Measurements from ENCODE around the gene GLB1L3.
A peak's percentile ranks its signal among the peaks of the same experiment; 100 is the strongest.
"Not testable (repeated sequence)": the region's sequence is repeated elsewhere in the genome, so short reads cannot be mapped to it uniquely, and the experiment has no call there.

GLB1L3 gene

DNA sequence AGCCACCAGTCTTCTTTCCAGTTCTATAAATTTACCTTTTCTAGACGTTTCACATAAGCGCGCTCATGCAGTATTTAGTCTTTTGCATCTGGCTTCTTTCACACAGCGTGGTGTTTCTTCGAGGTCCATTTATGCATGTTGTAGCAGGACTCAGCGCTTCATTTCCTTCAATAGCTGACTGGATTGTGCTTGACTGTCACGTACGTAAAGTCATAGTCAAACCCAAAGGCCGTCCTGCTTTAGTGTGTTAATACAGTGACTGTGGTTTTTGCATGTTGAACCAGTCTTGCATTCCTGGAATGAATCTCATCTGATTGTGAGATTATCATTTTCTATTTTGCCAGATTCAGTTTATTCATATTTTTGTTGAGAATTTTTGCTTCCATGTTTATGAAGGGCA lies 18.5 kb downstream of the GLB1L3 start:
- Mint-ChIP-seq H3K9me3 (ENCODE audit: low read depth) (no peaks in the 10 kb centered on the region), H3K4me1 (ENCODE audit: low read depth) (no peaks in the 10 kb centered on the region), H3K27ac (no peak overlapping the region), H3K27me3 (no peaks in the 10 kb centered on the region), H3K4me3 (no peak overlapping the region), H3K36me3 (peaks cover 3% of the 10 kb centered on the region)

DNA sequence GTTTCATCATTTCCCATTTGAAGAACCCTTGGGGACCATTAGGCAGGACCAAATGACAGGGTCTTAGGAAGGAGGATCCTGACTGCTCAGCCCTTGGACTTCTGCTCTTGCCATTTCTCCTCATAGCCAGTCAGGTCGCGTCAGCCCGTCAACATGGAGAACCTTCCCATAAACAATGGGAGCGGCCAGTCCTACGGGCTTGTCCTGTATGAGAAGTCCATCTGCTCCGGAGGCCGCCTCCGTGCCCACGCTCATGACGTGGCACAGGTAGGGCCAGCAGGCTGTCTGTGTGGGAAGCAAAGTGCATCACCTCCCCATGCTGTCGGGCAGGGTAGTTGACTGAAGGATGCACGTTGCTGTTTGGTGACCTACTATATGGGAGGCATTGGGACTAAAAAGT lies 36.0 kb downstream of the GLB1L3 start:
- Mint-ChIP-seq H3K27ac (no peak overlapping the region), H3K4me3 (no peak overlapping the region), H3K27me3 (no peaks in the 10 kb centered on the region), H3K36me3 (peaks cover 8% of the 10 kb centered on the region), H3K9me3 (ENCODE audit: low read depth) (peaks cover 6% of the 10 kb centered on the region), H3K4me1 (ENCODE audit: low read depth) (no peaks in the 10 kb centered on the region)

DNA sequence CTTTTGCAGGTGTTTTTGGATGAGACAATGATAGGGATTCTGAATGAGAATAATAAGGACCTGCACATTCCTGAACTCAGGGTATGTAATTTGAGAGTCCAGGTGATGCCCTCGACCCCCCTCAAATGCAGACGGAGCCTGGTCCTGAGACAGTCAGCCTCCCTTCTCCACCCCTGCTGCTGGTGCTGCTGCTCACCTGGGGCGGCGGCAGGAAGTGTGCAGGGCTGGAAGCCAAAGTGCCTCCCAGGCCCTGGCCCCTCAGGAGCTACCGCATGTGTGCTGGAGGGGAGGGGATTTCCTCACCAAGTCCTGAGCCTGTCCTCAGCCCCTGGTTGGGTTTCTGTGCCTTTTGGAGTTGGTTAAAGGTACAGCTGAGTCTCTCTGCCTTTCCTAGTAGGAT lies 36.6 kb downstream of the GLB1L3 start:
- Mint-ChIP-seq H3K4me3 (no peak overlapping the region), H3K36me3 (peaks cover 8% of the 10 kb centered on the region), H3K9me3 (ENCODE audit: low read depth) (peaks cover 12% of the 10 kb centered on the region), H3K27me3 (no peaks in the 10 kb centered on the region), H3K27ac (no peak overlapping the region), H3K4me1 (ENCODE audit: low read depth) (no peaks in the 10 kb centered on the region)

DNA sequence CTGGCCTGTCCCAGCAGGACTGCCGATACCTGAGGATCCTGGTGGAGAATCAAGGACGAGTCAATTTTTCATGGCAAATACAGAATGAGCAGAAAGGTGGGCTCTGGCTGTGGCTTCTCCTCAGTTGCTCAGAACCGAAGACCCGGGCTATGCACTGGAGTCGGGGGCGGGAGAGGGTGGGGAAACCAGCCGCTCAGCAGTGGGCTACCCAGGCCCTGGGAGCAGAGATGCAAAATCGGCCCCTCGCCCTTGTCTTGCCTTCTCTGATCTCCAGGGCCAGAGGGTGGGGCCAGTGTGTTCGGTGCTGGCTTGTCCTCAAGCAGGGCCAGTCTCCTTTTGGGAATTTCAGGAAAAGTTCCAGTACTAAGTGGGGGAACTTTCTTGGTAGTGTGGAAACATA lies 37.2 kb downstream of the GLB1L3 start:
- no peaks in the 10 kb centered on the region for H3K27me3 Mint-ChIP-seq
- H3K9me3 Mint-ChIP-seq (ENCODE audit: low read depth), result peaks cover 15% of the 10 kb centered on the region
- no peak overlapping the region for H3K27ac Mint-ChIP-seq
- H3K4me1 Mint-ChIP-seq (ENCODE audit: low read depth), result no peaks in the 10 kb centered on the region
- H3K36me3 Mint-ChIP-seq, result peaks cover 12% of the 10 kb centered on the region
- H3K4me3 Mint-ChIP-seq, result no peak overlapping the region

DNA sequence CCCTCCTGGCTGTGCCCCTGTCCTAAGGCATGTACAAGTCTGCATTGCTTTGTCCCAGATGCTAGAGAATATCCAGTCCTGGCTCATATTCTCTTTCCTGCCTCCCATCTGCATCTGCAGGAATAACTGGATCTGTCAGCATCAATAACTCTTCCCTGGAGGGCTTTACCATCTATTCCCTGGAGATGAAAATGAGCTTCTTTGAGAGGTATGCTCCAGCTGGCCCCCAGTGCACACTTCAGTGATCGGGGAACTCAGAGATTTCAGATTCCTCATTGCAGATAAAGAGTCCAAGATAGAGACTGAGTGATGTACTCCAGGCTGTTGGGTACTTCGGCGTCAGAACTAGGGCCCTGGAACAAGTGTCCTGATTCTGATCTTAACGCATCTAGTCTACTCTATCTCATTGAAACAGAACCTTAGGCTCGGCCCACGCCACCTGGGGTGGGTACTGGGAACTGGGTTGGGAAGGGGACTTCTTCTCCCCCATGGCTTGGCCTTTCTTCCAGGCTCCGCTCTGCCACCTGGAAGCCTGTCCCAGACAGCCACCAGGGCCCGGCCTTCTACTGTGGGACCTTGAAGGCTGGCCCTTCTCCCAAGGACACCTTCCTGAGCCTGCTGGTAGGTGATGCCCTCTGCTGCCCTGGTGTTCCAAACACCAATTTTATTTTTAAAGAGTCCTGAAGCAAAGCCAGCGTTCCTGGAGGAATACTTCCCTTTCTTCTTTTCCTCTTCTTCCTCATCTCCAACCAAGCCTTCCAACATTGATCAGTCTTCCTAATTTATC lies 37.8 kb downstream of the GLB1L3 start:
- Mint-ChIP-seq H3K27ac (no peak overlapping the region), H3K4me1 (ENCODE audit: low read depth) (no peaks in the 10 kb centered on the region), H3K27me3 (no peaks in the 10 kb centered on the region), H3K4me3 (no peak overlapping the region), H3K36me3 (peaks cover 12% of the 10 kb centered on the region), H3K9me3 (ENCODE audit: low read depth) (peaks cover 15% of the 10 kb centered on the region)

DNA sequence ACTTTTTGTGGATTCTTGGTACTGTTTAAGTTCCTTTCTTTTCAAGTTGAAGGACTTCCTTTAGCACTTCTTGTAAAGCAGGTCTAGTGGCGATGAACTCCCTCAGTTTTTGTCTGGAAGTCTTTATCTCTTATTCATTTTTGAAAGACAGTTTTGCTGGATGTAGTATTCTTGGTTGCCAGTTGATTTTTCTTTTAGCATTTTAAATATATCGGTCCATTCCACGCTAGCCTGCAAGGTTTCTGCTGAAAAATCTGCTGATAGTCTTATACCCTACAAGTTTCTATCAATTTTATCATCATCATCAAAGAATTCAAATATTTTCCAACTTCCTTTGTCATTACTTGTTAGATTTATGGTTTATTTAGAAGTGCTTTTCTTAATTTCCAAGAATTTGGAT lies 40.9 kb downstream of the GLB1L3 start:
- Mint-ChIP-seq H3K27me3 (no peaks in the 10 kb centered on the region), H3K36me3 (peaks cover 23% of the 10 kb centered on the region), H3K9me3 (ENCODE audit: low read depth) (peaks cover 28% of the 10 kb centered on the region), H3K4me3 (no peak overlapping the region), H3K4me1 (ENCODE audit: low read depth) (no peaks in the 10 kb centered on the region), H3K27ac (no peak overlapping the region)

DNA sequence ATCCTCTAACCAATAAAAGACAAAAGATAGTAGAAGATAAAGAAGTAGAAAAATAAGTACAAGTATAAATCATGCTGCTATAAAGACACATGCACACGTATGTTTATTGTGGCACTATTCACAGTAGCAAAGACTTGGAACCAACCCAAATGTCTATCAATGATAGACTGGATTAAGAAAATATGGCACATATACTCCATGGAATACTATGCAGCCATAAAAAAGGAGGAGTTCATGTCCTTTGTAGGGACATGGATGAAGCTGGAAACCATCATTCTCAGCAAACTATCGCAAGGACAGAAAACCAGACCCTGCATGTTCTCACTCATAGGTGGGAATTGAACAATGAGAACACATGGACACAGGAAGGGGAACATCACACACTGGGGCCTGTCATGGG lies 45.2 kb downstream of the GLB1L3 start:
- H3K27me3 Mint-ChIP-seq; H3K27ac Mint-ChIP-seq; H3K4me1 Mint-ChIP-seq (ENCODE audit: low read depth); H3K4me3 Mint-ChIP-seq: not testable (repeated sequence)
- peaks cover 23% of the 10 kb centered on the region for H3K36me3 Mint-ChIP-seq
- H3K9me3 Mint-ChIP-seq (ENCODE audit: low read depth), result peaks cover 28% of the 10 kb centered on the region

DNA sequence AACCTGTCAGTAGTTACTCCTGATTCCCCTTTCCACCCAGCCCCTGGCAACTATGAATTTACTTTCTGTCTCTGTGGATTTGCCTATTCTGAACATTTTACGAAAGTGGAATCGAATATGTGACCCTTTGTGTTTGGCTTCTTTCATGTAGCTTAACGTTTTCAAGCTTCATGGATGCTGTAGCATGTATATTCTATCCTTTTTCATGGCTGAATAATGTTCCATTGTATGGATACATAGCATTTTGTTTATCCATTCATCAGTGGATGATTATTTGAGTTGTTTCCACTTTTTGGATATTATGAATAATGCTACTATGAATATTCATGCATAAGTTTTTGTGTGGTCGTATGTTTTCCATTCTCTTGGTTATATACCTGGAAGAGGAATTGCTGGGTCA lies 46.4 kb downstream of the GLB1L3 start:
- Mint-ChIP-seq H3K9me3 (ENCODE audit: low read depth) (peaks cover 19% of the 10 kb centered on the region), H3K36me3 (peaks cover 16% of the 10 kb centered on the region), H3K27ac (no peak overlapping the region), H3K4me3 (no peak overlapping the region), H3K4me1 (ENCODE audit: low read depth) (no peaks in the 10 kb centered on the region), H3K27me3 (no peaks in the 10 kb centered on the region)

DNA sequence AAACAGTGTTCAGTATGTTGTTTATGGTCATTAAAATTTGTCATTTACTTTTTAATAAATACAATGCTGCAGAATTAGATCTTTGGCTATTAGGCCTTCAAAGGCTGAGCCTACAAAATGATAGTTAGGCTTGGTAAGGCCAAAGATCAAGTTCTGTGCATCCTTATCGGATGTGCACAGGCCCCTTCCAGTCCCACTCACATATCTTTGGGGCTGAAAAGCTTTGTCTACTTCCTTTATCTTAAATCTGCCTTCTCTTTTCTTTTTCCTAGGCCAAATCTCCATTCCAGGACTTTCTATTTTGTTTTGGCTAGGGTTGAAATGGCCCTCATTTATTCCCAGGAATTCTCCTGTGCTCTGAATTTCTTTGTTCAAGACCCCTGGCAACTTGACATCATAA lies 52.3 kb downstream of the GLB1L3 start:
- Mint-ChIP-seq H3K27me3 (peaks cover 10% of the 10 kb centered on the region), H3K27ac (no peak overlapping the region), H3K4me3 (no peak overlapping the region), H3K36me3 (no peaks in the 10 kb centered on the region), H3K9me3 (ENCODE audit: low read depth) (no peaks in the 10 kb centered on the region), H3K4me1 (ENCODE audit: low read depth) (peaks cover 16% of the 10 kb centered on the region)

DNA sequence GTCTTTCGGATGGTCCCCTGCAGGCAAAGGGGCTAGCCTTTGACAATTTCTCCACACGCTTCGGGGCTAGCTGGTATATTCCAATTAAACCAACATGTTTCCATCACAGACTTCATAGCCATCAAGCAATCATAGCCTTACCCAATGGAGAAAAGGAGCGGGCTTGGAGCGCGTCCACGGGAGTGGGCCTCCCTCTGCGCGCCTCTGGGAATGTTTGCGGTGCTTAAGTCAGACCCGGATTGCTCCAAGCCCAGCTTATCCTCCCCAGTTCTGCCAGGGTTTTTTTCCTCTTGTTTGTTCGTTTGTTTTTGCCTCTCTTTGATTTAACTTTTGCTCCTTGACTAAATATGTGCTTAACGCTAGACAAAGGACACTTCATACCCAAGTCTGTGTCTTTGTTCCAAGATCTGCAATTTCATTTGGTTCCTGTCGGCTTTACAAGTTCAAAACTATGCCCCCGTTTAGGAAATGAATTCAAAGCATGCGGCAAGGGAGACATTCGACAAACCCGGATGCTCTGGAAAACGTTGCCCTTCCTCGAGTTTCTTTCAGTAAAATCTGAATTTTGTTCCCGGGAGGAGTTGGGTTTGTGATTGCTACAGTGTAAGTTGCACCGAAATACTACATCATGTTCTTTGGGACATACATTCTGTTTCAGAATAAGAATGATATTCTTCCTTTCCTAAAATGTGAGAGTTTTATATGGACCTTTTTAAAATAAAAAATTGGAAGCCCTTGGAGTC lies 54.6 kb downstream of the GLB1L3 start:
- Mint-ChIP-seq H3K36me3 (no peaks in the 10 kb centered on the region), H3K9me3 (ENCODE audit: low read depth) (no peaks in the 10 kb centered on the region), H3K27me3 (peaks cover 10% of the 10 kb centered on the region), H3K27ac (no peak overlapping the region), H3K4me1 (ENCODE audit: low read depth) (peaks cover 16% of the 10 kb centered on the region), H3K4me3 (peak overlapping the region; percentile 88)

DNA sequence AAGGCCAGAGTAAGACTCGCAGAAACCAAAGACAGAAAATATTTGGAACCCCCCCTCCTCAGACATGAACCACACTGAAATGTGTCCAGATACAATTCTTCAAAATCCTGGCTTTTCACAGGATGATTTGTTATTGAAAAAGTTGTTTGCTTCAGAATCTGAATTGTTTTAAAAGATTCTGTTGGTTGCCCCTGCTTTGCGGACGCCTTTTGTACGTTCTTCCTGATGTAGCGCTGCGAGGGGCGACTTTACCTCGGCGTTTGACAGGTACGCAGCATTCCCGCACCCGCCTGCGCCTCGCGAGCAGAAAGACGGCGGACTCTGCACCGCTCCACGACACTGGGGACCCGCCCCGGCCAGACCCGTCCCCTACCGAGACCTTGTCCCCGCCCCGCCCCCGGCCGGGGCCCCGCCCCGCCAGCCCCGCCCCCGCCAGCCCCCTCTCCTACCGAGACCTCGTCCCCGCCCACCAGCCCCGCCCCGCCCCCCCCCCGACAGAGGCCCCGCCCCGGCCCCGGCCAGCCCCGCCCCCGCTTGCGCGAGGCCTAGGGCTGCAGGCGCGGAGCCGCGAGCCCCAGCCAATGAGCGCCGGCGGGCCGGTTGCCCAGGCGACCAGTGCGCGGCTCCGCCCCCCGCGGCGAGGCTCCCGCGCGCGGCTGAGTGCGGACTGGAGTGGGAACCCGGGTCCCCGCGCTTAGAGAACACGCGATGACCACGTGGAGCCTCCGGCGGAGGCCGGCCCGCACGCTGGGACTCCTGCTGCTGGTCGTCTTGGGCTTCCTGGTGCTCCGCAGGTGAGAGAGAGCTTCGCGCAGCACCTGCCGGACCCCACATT lies 55.4 kb downstream of the GLB1L3 start, which contains the start of gene GLB1L2:
Gene GLB1L2, plus strand, starts transcription at position 635 of the 835 bp plus-strand sequence. Its CDS starts 74 bp downstream, at position 709.
- no peaks in the 10 kb centered on the region for H3K36me3 Mint-ChIP-seq
- no peaks in the 10 kb centered on the region for H3K9me3 Mint-ChIP-seq (ENCODE audit: low read depth)
- peaks cover 16% of the 10 kb centered on the region for H3K4me1 Mint-ChIP-seq (ENCODE audit: low read depth)
- peaks cover 10% of the 10 kb centered on the region for H3K27me3 Mint-ChIP-seq
- no peak within 1 kb of the TSS for H3K27ac Mint-ChIP-seq
- peak within 1 kb of the TSS; percentile 88 for H3K4me3 Mint-ChIP-seq

DNA sequence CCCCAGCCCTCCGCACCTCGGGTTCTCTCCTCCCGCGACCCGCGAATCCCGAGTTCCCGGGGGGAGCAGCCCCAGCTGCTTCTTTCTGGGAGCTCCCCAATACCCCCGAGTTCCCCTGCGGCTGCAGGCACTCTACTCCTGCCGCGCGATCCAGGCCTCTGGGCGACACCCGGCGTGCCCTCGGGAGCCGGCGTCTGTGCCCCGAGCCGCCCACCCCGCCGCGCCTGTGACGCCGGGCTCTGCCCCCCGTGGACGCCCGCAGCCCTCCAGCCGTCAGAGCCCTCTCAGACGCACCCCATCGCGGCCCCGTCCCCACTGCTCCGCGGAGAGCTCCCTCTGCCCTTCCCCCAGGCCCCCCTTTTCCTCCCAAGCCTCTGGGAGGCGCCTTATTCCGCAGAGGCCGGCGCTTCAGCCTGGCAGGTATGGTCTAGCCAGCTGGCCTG lies 56.0 kb downstream of the GLB1L3 start:
- H3K9me3 Mint-ChIP-seq (ENCODE audit: low read depth), result no peaks in the 10 kb centered on the region
- H3K4me3 Mint-ChIP-seq, result peak overlapping the region; percentile 83
- H3K4me1 Mint-ChIP-seq (ENCODE audit: low read depth), result peaks cover 16% of the 10 kb centered on the region
- no peaks in the 10 kb centered on the region for H3K36me3 Mint-ChIP-seq
- no peak overlapping the region for H3K27ac Mint-ChIP-seq
- H3K27me3 Mint-ChIP-seq, result peaks cover 10% of the 10 kb centered on the region

DNA sequence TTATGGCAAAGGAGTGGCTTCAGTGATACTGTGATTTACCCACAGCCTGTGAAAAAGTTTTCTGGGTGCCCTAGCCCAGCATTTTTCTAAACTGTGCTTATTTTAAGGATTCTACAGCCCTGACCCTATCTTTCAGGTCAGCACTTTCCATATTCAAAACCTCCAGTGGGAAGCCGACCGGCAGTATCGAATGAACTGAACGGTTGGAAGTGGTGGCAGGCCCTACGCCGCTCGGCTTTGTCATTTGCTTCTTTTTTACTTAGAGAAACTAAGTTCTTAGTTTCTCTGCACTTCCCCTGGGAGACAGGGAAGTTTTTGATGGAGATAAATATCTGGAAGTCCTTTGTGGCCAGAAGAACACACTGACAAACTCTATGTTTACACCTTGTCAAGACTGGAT lies 56.6 kb downstream of the GLB1L3 start:
- Mint-ChIP-seq H3K27ac (no peak overlapping the region), H3K27me3 (peaks cover 10% of the 10 kb centered on the region), H3K4me1 (ENCODE audit: low read depth) (peaks cover 16% of the 10 kb centered on the region), H3K9me3 (ENCODE audit: low read depth) (no peaks in the 10 kb centered on the region), H3K36me3 (no peaks in the 10 kb centered on the region), H3K4me3 (peak overlapping the region; percentile 83)

DNA sequence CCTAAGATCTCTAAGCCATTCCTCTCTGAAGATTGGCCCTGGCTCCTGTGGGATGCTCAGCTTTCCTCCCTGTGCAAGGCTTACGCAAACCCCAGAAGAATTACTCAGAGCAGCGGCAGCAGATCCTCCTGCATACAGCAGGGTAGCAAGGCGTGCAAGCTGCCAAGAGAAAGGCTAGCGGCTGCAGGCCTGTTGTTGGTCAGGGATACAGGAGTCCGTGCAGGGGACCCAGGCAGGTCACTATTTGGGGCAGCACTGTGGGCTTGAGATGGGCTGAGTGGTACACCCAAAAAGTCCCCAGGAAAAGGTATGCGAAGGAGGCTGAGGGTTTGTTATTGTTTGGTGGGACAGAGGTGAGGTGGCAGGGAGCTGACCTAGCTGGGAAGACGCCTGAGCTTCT lies 57.1 kb downstream of the GLB1L3 start:
- peak overlapping the region; percentile 83 for H3K4me3 Mint-ChIP-seq
- H3K27me3 Mint-ChIP-seq, result peaks cover 10% of the 10 kb centered on the region
- no peak overlapping the region for H3K27ac Mint-ChIP-seq
- H3K4me1 Mint-ChIP-seq (ENCODE audit: low read depth), result peaks cover 16% of the 10 kb centered on the region
- H3K9me3 Mint-ChIP-seq (ENCODE audit: low read depth), result no peaks in the 10 kb centered on the region
- H3K36me3 Mint-ChIP-seq, result no peaks in the 10 kb centered on the region

DNA sequence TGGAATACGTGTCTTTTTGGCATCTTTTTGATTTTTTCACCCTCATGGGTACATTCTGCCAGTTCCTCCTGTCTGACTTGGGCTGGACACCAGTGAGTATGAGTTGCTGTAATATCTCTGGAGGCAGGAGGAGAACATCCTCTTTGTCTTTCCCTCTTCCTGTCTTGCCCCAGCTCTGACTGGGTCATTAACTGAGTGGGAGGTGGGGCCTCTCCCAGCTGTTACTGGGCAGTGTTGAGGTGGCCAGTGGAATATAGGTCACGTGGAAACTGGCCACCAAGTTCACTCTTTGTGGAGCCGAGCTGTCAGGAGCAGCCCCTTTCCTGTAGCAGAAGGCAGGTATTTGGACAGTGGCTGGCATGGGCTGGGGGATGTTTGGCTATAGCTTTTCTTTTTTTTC lies 57.8 kb downstream of the GLB1L3 start:
- H3K27ac Mint-ChIP-seq, result no peak overlapping the region
- H3K36me3 Mint-ChIP-seq, result no peaks in the 10 kb centered on the region
- peaks cover 10% of the 10 kb centered on the region for H3K27me3 Mint-ChIP-seq
- H3K4me1 Mint-ChIP-seq (ENCODE audit: low read depth), result peaks cover 16% of the 10 kb centered on the region
- H3K4me3 Mint-ChIP-seq, result peak overlapping the region; percentile 83
- no peaks in the 10 kb centered on the region for H3K9me3 Mint-ChIP-seq (ENCODE audit: low read depth)
